GM18526 (cell line): ENCODE results near the gene FBXO15.

Experiments used
- POLR2A ChIP-seq: IDR thresholded peaks from 3 replicates; pipeline ENCODE4 v1.6.1; 2011; ENCODE audit not compliant: insufficient read length; ENCODE audit errors: extremely low read depth

The FBXO15 gene

DNA sequence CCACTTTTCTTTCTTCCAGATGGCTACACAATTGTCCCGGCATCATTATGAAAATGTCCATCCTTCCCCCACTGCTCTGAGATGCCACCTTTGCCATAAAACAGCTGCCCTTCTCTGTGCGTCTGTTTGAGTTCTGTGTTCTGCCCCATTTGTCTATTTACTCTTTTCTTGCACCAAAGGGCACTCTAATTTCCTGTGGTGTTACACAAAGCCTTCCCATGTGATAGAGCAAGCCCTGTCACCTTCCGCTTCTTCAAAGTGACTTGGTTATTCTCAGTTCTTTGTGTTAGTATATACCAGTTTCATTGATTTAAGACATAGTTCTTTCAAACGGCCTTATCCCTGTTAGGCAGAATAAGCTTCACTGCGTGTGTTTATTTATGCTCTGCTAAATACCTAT, 84.1 kb downstream of the FBXO15 start:
- no peak for TF ChIP-seq POLR2A

DNA sequence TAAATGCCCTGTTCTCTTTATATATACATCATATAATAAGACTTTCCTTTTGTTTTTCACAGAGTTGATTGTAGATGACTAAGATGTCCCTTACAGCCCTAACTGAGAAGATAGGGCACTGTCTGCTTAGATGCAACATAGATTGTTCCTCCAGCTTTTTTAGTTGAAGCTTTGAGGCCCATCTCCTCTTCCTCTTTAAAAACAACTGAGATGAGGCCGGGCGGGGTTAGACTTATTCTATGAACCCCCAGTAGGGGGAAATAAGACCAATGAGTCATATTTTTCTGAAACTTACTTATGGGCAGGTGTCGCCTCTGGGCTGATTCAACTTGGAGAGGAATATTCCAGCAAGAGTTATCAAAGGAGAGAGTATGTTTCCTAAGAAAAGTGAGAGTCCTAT, 84.6 kb downstream of the FBXO15 start:
- TF ChIP-seq POLR2A, result no peak

GRCh38 chr18:74062037-74062436, 85.6 kb downstream of the FBXO15 start:
- TF ChIP-seq POLR2A, result no peak

DNA sequence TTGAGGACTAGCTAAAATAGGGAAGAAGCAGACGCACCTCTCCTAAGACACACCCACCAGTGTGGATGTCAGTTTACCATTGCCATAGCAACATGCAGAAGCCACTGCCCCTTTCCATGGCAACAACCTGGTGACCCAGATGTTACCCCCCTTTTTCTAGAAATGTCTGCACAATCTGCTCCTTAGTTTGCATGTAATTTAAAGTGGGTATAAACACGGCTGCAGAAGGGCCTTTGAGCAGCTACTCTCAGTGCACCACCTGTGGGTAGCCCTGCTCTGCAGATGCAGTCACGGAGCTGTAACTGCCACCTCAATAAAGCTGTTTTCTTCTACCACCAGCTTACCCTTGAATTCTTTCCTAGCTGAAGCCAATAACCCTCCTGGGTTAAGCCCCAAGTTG, 87.1 kb downstream of the FBXO15 start:
- TF ChIP-seq POLR2A, result no peak

GRCh38 chr18:74050807-74051206, 96.8 kb downstream of the FBXO15 start:
- no peak for TF ChIP-seq POLR2A

- TF ChIP-seq POLR2A, result no peak
These were observed 106.9 kb downstream of the FBXO15 start for GRCh38 chr18:74040459-74041332.

- no peak for TF ChIP-seq POLR2A
These were observed 107.6 kb downstream of the FBXO15 start for GRCh38 chr18:74040008-74040407.

GRCh38 chr18:74029161-74029560, 118.5 kb downstream of the FBXO15 start:
- TF ChIP-seq POLR2A, result no peak
